HUES48 (cell line): ENCODE results near the gene AMZ2.
"Not testable (repeated sequence)": the region's sequence is repeated elsewhere in the genome, so short reads cannot be mapped to it uniquely, and the experiment has no call there.

Experiments
- H3K27ac ChIP-seq: one replicate; pipeline ENCODE4 v1.7.0; 2013; ENCODE audit warnings: low read depth, low read length, inconsistent platforms
- H3K27me3 ChIP-seq: 2 replicates; pipeline ENCODE4 v1.6.1; 2013; ENCODE audit warnings: mild to moderate bottlenecking, low read length; ENCODE audit not compliant: control insufficient read depth, insufficient read depth
- H3K36me3 ChIP-seq: 2 replicates; pipeline ENCODE4 v1.6.1; 2013; ENCODE audit warnings: low read length; ENCODE audit not compliant: control insufficient read depth, insufficient read depth
- H3K4me1 ChIP-seq: 2 replicates; pipeline ENCODE4 v1.6.1; 2013; ENCODE audit warnings: mild to moderate bottlenecking, low read length; ENCODE audit not compliant: control insufficient read depth, insufficient read depth
- H3K4me3 ChIP-seq: 2 replicates; pipeline ENCODE4 v1.5.1; 2013; ENCODE audit warnings: mild to moderate bottlenecking, low read depth, low read length
- H3K9ac ChIP-seq: 2 replicates; pipeline ENCODE4 v1.6.1; 2013; ENCODE audit warnings: mild to moderate bottlenecking, low read depth, low read length, moderate library complexity
- H3K9me3 ChIP-seq: 2 replicates; pipeline ENCODE4 v1.6.1; 2013; ENCODE audit warnings: low read length; ENCODE audit not compliant: control insufficient read depth, insufficient read depth

Gene AMZ2

GRCh38 chr17:68238164-68238870 is 9.5 kb upstream of the AMZ2 start:
- no peaks in the 10 kb centered on the region for H3K27me3 ChIP-seq
- no peaks in the 10 kb centered on the region for H3K9me3 ChIP-seq
- no peaks in the 10 kb centered on the region for H3K36me3 ChIP-seq
- no peak overlapping the region for H3K4me3 ChIP-seq
- no peak overlapping the region for H3K9ac ChIP-seq
- no peaks in the 10 kb centered on the region for H3K4me1 ChIP-seq
- no peak overlapping the region for H3K27ac ChIP-seq

- Histone ChIP-seq H3K4me1 (no peaks in the 10 kb centered on the region), H3K9ac (no peak overlapping the region)
Measured at GRCh38 chr17:68238871-68239253, 9.0 kb upstream of the AMZ2 start.

GRCh38 chr17:68239632-68240366 is 8.0 kb upstream of the AMZ2 start:
- H3K36me3 ChIP-seq: no peaks in the 10 kb centered on the region
- no peak overlapping the region for H3K4me3 ChIP-seq
- no peaks in the 10 kb centered on the region for H3K27me3 ChIP-seq
- no peaks in the 10 kb centered on the region for H3K9me3 ChIP-seq
- no peak overlapping the region for H3K27ac ChIP-seq
- no peak overlapping the region for H3K9ac ChIP-seq
- no peaks in the 10 kb centered on the region for H3K4me1 ChIP-seq

More at GRCh38 chr17:68238871-68239253, 9.0 kb upstream of the AMZ2 start:
- H3K9me3 ChIP-seq: no peaks in the 10 kb centered on the region
- no peaks in the 10 kb centered on the region for H3K27me3 ChIP-seq
- H3K36me3 ChIP-seq: no peaks in the 10 kb centered on the region
- H3K4me3 ChIP-seq: no peak overlapping the region
- no peak overlapping the region for H3K27ac ChIP-seq

- Histone ChIP-seq H3K4me3 (no peak overlapping the region), H3K9me3 (no peaks in the 10 kb centered on the region), H3K27me3 (no peaks in the 10 kb centered on the region), H3K36me3 (peaks cover 12% of the 10 kb centered on the region), H3K4me1 (peaks cover 3% of the 10 kb centered on the region; the same call in 1 of the 2 replicates), H3K27ac (no peak overlapping the region), H3K9ac (no peak overlapping the region)
Measured at GRCh38 chr17:68246271-68247028, 1.4 kb upstream of the AMZ2 start.

- Histone ChIP-seq H3K4me1 (peaks cover 3% of the 10 kb centered on the region; the same call in 1 of the 2 replicates), H3K9ac (peak overlapping the region; percentile 70), H3K27ac (peak overlapping the region; percentile 76), H3K36me3 (peaks cover 24% of the 10 kb centered on the region), H3K9me3 (no peaks in the 10 kb centered on the region), H3K27me3 (no peaks in the 10 kb centered on the region), H3K4me3 (peak overlapping the region; percentile 98)
Measured at GRCh38 chr17:68248199-68248825, 469 bp downstream of the AMZ2 start.

- no peaks in the 10 kb centered on the region for H3K27me3 ChIP-seq
- H3K9me3 ChIP-seq: no peaks in the 10 kb centered on the region
- no peak overlapping the region for H3K9ac ChIP-seq
- no peak overlapping the region for H3K27ac ChIP-seq
- H3K4me3 ChIP-seq: peak overlapping the region; percentile 98
- peaks cover 3% of the 10 kb centered on the region; the same call in 1 of the 2 replicates for H3K4me1 ChIP-seq
- H3K36me3 ChIP-seq: peaks cover 26% of the 10 kb centered on the region
Measured at GRCh38 chr17:68248891-68249290, 1.0 kb downstream of the AMZ2 start.

GRCh38 chr17:68249354-68249765 is 1.5 kb downstream of the AMZ2 start:
- no peaks in the 10 kb centered on the region for H3K27me3 ChIP-seq
- no peak overlapping the region for H3K9ac ChIP-seq
- peaks cover 31% of the 10 kb centered on the region for H3K36me3 ChIP-seq
- no peak overlapping the region for H3K4me3 ChIP-seq
- H3K4me1 ChIP-seq: peaks cover 3% of the 10 kb centered on the region; the same call in 1 of the 2 replicates
- H3K27ac ChIP-seq: no peak overlapping the region
- no peaks in the 10 kb centered on the region for H3K9me3 ChIP-seq

- not testable (repeated sequence) for H3K9ac ChIP-seq, H3K27ac ChIP-seq
Measured at GRCh38 chr17:68253426-68253825, 5.6 kb downstream of the AMZ2 start.

GRCh38 chr17:68255151-68255550 is 7.3 kb downstream of the AMZ2 start:
- no peak overlapping the region for H3K9ac ChIP-seq

More at GRCh38 chr17:68253426-68253825, 5.6 kb downstream of the AMZ2 start:
- not testable (repeated sequence) for H3K4me1 ChIP-seq, H3K9me3 ChIP-seq, H3K27me3 ChIP-seq, H3K4me3 ChIP-seq
- H3K36me3 ChIP-seq: peaks cover 54% of the 10 kb centered on the region

GRCh38 chr17:68255731-68256538 is 8.1 kb downstream of the AMZ2 start:
- Histone ChIP-seq H3K9ac (no peak overlapping the region), H3K4me3 (no peak overlapping the region), H3K27me3 (no peaks in the 10 kb centered on the region), H3K4me1 (0 out of 2 replicates have a peak, but pooled peaks cover 4% of the 10 kb centered on the region), H3K27ac (no peak overlapping the region), H3K36me3 (peaks cover 47% of the 10 kb centered on the region), H3K9me3 (no peaks in the 10 kb centered on the region)

More at GRCh38 chr17:68255151-68255550, 7.3 kb downstream of the AMZ2 start:
- Histone ChIP-seq H3K27ac (no peak overlapping the region), H3K4me1 (0 out of 2 replicates have a peak, but pooled peaks cover 4% of the 10 kb centered on the region), H3K27me3 (no peaks in the 10 kb centered on the region), H3K4me3 (no peak overlapping the region), H3K9me3 (no peaks in the 10 kb centered on the region), H3K36me3 (peaks cover 54% of the 10 kb centered on the region)
